GM03348 (cell line): Measurements from ENCODE around the gene ATP23.

Experiments used
- DNase-seq: peaks from one replicate; pipeline ENCODE4 v3.0.0; 2012; ENCODE audit warnings: low spot score

The ATP23 gene

GRCh38 chr12:57908511-57908910 is 32.9 kb upstream of the ATP23 start:
- no peak for DNase-seq

GRCh38 chr12:57909056-57909455 is 32.3 kb upstream of the ATP23 start:
- DNase-seq = no peak

GRCh38 chr12:57909611-57910010 is 31.8 kb upstream of the ATP23 start:
- DNase-seq = no peak

GRCh38 chr12:57918147-57918546 is 23.2 kb upstream of the ATP23 start:
- no peak for DNase-seq

GRCh38 chr12:57927086-57927485 is 14.3 kb upstream of the ATP23 start:
- no peak for DNase-seq

GRCh38 chr12:57929092-57929830 is 12.1 kb upstream of the ATP23 start:
- no peak for DNase-seq

- no peak for DNase-seq
Measured at GRCh38 chr12:57934819-57935218, 6.5 kb upstream of the ATP23 start.

- no peak for DNase-seq
Measured at GRCh38 chr12:57935331-57935730, 6.0 kb upstream of the ATP23 start.

- DNase-seq = peak; percentile 93
Measured at GRCh38 chr12:57935839-57936512, 5.4 kb upstream of the ATP23 start.

GRCh38 chr12:57936513-57936883 is 4.9 kb upstream of the ATP23 start:
- no peak for DNase-seq

GRCh38 chr12:57939291-57939690 is 2.1 kb upstream of the ATP23 start:
- no peak for DNase-seq

GRCh38 chr12:57940052-57940914 is 1.1 kb upstream of the ATP23 start:
- DNase-seq = no peak

GRCh38 chr12:57940915-57941164 is 527 bp upstream of the ATP23 start:
- no peak for DNase-seq

- DNase-seq = no peak
Measured at GRCh38 chr12:57943438-57944080, 2.2 kb downstream of the ATP23 start.

- DNase-seq = no peak
Measured at GRCh38 chr12:57944313-57945023, 3.1 kb downstream of the ATP23 start.

- DNase-seq = no peak
Measured at GRCh38 chr12:57952766-57953165, 11.4 kb downstream of the ATP23 start.

- no peak for DNase-seq
Measured at GRCh38 chr12:57954768-57955167, 13.4 kb downstream of the ATP23 start.

- no peak for DNase-seq
Measured at GRCh38 chr12:57958061-57958657, 16.8 kb downstream of the ATP23 start.

GRCh38 chr12:57964421-57964820 is 23.1 kb downstream of the ATP23 start:
- DNase-seq = no peak

- no peak for DNase-seq
Measured at GRCh38 chr12:57965766-57966165, 24.4 kb downstream of the ATP23 start.

- no peak for DNase-seq
Measured at GRCh38 chr12:57966536-57966935, 25.2 kb downstream of the ATP23 start.
